Measurements from ENCODE around the gene IL9. TPM values are rescaled to one million over a fixed set of nuclear protein-coding genes. Genes with fewer than 3 reads are reported as not detected.

Gene IL9
- not detected for total RNA-seq (ENCODE audit: unreplicated experiment)
- long read RNA-seq: 0 reads

- H3K4me1 Mint-ChIP-seq (ENCODE audit: unreplicated experiment): no peaks in the 10 kb centered on the region
- no peak within 1 kb of the TSS for H3K4me3 Mint-ChIP-seq (ENCODE audit: unreplicated experiment)
- no peak within 1 kb of the TSS for H3K27ac Mint-ChIP-seq (ENCODE audit: unreplicated experiment)
- TF ChIP-seq, protein P1, sequence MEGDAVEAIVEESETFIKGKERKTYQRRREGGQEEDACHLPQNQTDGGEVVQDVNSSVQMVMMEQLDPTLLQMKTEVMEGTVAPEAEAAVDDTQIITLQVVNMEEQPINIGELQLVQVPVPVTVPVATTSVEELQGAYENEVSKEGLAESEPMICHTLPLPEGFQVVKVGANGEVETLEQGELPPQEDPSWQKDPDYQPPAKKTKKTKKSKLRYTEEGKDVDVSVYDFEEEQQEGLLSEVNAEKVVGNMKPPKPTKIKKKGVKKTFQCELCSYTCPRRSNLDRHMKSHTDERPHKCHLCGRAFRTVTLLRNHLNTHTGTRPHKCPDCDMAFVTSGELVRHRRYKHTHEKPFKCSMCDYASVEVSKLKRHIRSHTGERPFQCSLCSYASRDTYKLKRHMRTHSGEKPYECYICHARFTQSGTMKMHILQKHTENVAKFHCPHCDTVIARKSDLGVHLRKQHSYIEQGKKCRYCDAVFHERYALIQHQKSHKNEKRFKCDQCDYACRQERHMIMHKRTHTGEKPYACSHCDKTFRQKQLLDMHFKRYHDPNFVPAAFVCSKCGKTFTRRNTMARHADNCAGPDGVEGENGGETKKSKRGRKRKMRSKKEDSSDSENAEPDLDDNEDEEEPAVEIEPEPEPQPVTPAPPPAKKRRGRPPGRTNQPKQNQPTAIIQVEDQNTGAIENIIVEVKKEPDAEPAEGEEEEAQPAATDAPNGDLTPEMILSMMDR (IDR thresholded peaks at IDR 0.05; ENCODE audit: unreplicated experiment): no peak
- no peak for DNase-seq (ENCODE audit: low spot score)
- no peaks in the 10 kb centered on the region for H3K27me3 Mint-ChIP-seq (ENCODE audit: unreplicated experiment)
- H3K9me3 Mint-ChIP-seq (ENCODE audit: unreplicated experiment): no peaks in the 10 kb centered on the region
- no peaks in the 10 kb centered on the region for H3K36me3 Mint-ChIP-seq (ENCODE audit: low read depth, unreplicated experiment)
Observed at GRCh38 chr5:135895474-135896006, at the start of gene IL9. TSS of gene IL9 (minus strand) at chr5:135895841. CDS start at chr5:135895816, 25 bp downstream.

DNA sequence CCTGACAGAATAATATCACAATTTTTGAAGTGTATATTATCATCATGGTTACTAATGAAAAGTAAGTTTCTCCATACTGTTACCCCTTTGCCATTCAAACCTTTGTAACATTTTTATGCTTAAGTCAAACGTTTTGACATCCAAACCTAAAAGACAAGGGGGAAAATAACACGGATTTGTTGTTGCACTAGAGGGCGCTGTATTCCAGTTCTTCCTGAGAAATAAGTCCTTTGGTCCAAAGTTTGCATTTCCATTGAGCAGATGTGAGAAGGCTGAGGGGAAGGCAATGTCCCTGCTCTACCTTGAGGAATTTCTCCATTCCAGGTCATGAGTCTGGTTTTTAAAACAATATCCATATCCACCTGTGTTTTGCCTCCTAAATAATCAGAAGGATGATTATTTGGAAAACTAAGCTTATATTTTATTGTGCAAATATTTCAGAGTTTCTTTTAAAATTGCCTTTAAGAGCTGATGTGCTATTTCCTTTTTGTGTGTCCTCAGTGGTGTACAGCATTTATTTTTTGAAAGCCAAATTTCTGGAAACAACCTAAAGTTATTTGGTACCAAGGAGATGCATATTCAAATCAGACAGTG is 49.4 kb upstream of the IL9 start:
- Mint-ChIP-seq H3K9me3 (ENCODE audit: unreplicated experiment) (no peaks in the 10 kb centered on the region), H3K4me1 (ENCODE audit: unreplicated experiment) (peaks cover 4% of the 10 kb centered on the region), H3K27ac (ENCODE audit: unreplicated experiment) (no peak overlapping the region), H3K36me3 (ENCODE audit: low read depth, unreplicated experiment) (no peaks in the 10 kb centered on the region), H3K27me3 (ENCODE audit: unreplicated experiment) (no peaks in the 10 kb centered on the region), H3K4me3 (ENCODE audit: unreplicated experiment) (no peak overlapping the region)
- TF ChIP-seq, protein P1 (IDR thresholded peaks at IDR 0.05; ENCODE audit: unreplicated experiment): peak; percentile 94
- peak; percentile 54 for DNase-seq (ENCODE audit: low spot score)

- no peak overlapping the region for H3K27ac Mint-ChIP-seq (ENCODE audit: unreplicated experiment)
- no peaks in the 10 kb centered on the region for H3K9me3 Mint-ChIP-seq (ENCODE audit: unreplicated experiment)
- no peaks in the 10 kb centered on the region for H3K27me3 Mint-ChIP-seq (ENCODE audit: unreplicated experiment)
- H3K36me3 Mint-ChIP-seq (ENCODE audit: low read depth, unreplicated experiment): no peaks in the 10 kb centered on the region
- H3K4me3 Mint-ChIP-seq (ENCODE audit: unreplicated experiment): no peak overlapping the region
- TF ChIP-seq, protein P1 (IDR thresholded peaks at IDR 0.05; ENCODE audit: unreplicated experiment): no peak
- peaks cover 4% of the 10 kb centered on the region for H3K4me1 Mint-ChIP-seq (ENCODE audit: unreplicated experiment)
- no peak for DNase-seq (ENCODE audit: low spot score)
Observed at GRCh38 chr5:135944564-135944963, 48.9 kb upstream of the IL9 start.

- DNase-seq (ENCODE audit: low spot score): no peak
- Mint-ChIP-seq H3K9me3 (ENCODE audit: unreplicated experiment) (no peaks in the 10 kb centered on the region), H3K27ac (ENCODE audit: unreplicated experiment) (no peak overlapping the region)
Observed at GRCh38 chr5:135942202-135942771, 46.6 kb upstream of the IL9 start.

More at GRCh38 chr5:135942202-135942771, 46.6 kb upstream of the IL9 start:
- Mint-ChIP-seq H3K27me3 (ENCODE audit: unreplicated experiment) (no peaks in the 10 kb centered on the region), H3K4me3 (ENCODE audit: unreplicated experiment) (no peak overlapping the region), H3K4me1 (ENCODE audit: unreplicated experiment) (peaks cover 4% of the 10 kb centered on the region), H3K36me3 (ENCODE audit: low read depth, unreplicated experiment) (no peaks in the 10 kb centered on the region)
- TF ChIP-seq, protein P1 (IDR thresholded peaks at IDR 0.05; ENCODE audit: unreplicated experiment): no peak
